ENCODE results near the gene DAB2IP. TPM values are rescaled to one million over a fixed set of nuclear protein-coding genes. Genes with fewer than 3 reads are reported as not detected.

Gene DAB2IP
- total RNA-seq, 1 donor from 2014 or later, result 104 TPM

DNA sequence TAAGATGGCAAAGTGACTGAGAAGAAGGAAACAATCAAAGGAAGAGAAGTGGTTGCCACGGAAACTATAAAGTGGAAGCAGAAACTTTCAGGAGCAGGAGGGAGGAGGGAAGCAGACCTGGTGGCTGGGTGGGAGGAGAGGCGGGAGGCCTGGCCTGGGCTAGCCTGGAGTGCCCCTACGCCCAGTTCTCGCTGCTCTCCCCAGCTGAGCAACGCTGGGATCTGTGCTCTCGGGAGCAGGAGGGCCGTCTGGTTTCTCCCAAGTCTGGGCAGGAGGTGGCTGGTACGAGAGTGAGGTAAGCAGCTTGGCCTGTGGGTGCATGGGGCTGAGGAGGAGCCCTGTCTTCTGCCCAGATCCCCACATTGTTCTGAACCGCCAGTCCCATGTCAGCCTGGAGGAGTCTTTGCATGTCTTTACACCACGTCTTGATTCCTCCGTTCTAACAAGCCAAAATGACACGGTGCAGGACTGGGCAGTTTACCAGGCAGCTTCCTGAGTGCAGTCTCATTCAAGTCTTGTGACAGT, 15.0 kb upstream of the DAB2IP start:
- Mint-ChIP-seq H3K4me3 (ENCODE audit: unreplicated experiment) (no peak overlapping the region), H3K27me3 (ENCODE audit: unreplicated experiment) (peaks cover 10% of the 10 kb centered on the region), H3K4me1 (ENCODE audit: unreplicated experiment) (peaks cover 22% of the 10 kb centered on the region), H3K36me3 (ENCODE audit: low read depth, unreplicated experiment) (no peaks in the 10 kb centered on the region), H3K27ac (ENCODE audit: unreplicated experiment) (peak overlapping the region; percentile 85), H3K9me3 (ENCODE audit: unreplicated experiment) (no peaks in the 10 kb centered on the region)
- TF ChIP-seq, protein P1, sequence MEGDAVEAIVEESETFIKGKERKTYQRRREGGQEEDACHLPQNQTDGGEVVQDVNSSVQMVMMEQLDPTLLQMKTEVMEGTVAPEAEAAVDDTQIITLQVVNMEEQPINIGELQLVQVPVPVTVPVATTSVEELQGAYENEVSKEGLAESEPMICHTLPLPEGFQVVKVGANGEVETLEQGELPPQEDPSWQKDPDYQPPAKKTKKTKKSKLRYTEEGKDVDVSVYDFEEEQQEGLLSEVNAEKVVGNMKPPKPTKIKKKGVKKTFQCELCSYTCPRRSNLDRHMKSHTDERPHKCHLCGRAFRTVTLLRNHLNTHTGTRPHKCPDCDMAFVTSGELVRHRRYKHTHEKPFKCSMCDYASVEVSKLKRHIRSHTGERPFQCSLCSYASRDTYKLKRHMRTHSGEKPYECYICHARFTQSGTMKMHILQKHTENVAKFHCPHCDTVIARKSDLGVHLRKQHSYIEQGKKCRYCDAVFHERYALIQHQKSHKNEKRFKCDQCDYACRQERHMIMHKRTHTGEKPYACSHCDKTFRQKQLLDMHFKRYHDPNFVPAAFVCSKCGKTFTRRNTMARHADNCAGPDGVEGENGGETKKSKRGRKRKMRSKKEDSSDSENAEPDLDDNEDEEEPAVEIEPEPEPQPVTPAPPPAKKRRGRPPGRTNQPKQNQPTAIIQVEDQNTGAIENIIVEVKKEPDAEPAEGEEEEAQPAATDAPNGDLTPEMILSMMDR (IDR thresholded peaks at IDR 0.05; ENCODE audit: unreplicated experiment), result no peak
- peak; percentile 53 for DNase-seq (ENCODE audit: low spot score)

DNA sequence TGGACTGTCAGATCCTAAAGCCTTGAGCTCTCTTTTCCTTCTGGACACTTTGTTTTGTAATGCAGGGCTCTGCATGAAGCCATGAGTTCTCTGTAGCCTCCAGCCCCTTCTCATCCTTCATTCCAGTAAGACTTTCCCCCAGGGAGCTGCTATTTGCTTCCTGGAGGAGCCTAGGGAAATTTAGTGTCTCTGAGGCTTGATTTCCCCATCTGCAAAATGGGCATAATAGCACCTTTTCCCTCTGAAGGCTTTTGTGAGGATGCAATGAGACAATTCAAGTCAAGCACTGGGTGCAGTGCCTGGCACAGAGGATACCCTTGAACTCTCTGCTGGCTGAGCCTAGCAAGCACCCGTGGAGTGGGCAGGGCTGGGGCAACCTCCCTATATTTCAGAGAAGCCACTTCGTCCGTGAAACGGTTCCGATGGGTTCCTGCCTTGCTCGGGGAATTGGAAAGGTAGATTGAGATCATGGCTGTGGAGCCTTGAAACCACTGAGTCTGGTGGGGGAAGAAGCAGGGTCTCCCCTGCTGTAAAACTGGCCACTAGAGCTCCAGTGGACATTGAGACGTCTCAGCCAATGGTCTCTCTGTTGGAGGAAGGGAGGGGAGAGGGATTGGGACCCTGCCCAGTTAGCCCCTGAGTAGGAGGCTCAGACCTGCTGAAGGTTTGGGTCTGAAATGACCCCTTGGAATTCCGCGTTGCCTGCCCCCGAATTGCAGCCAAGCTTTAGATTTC, 14.3 kb upstream of the DAB2IP start:
- no peak for DNase-seq (ENCODE audit: low spot score)
- peaks cover 3% of the 10 kb centered on the region for H3K36me3 Mint-ChIP-seq (ENCODE audit: low read depth, unreplicated experiment)
- peaks cover 24% of the 10 kb centered on the region for H3K4me1 Mint-ChIP-seq (ENCODE audit: unreplicated experiment)
- peak overlapping the region; percentile 85 for H3K27ac Mint-ChIP-seq (ENCODE audit: unreplicated experiment)
- no peaks in the 10 kb centered on the region for H3K9me3 Mint-ChIP-seq (ENCODE audit: unreplicated experiment)
- TF ChIP-seq, protein P1 (IDR thresholded peaks at IDR 0.05; ENCODE audit: unreplicated experiment), result no peak
- peaks cover 14% of the 10 kb centered on the region for H3K27me3 Mint-ChIP-seq (ENCODE audit: unreplicated experiment)
- H3K4me3 Mint-ChIP-seq (ENCODE audit: unreplicated experiment), result no peak overlapping the region

DNA sequence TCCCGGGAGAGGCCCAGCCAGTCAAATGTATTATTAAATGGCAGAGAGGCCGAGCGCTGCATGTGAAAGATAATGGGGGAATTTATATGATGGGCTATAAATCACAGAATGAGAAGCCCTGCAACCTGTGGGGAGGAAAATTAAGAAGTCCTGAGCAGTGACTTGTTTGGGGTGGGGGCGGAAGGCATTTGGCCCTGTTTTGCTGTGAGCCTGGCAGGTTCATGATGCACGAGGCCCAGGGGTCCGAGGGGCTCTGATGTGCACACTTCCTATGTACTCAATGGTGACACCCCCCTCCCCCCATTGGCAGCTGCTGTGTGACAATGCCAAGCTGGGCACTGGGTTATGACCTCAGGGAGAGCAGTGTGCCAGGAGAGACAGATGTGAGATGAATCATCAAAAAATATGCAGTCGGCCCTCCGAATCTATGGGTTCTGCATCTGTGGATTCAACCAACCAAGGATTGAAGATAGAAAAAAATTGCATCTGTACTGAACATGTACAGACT, 13.7 kb upstream of the DAB2IP start:
- no peak overlapping the region for H3K27ac Mint-ChIP-seq (ENCODE audit: unreplicated experiment)
- no peak for DNase-seq (ENCODE audit: low spot score)
- no peak overlapping the region for H3K4me3 Mint-ChIP-seq (ENCODE audit: unreplicated experiment)
- peaks cover 27% of the 10 kb centered on the region for H3K4me1 Mint-ChIP-seq (ENCODE audit: unreplicated experiment)
- TF ChIP-seq, protein P1 (IDR thresholded peaks at IDR 0.05; ENCODE audit: unreplicated experiment), result no peak
- H3K36me3 Mint-ChIP-seq (ENCODE audit: low read depth, unreplicated experiment), result peaks cover 3% of the 10 kb centered on the region
- H3K9me3 Mint-ChIP-seq (ENCODE audit: unreplicated experiment), result no peaks in the 10 kb centered on the region
- peaks cover 16% of the 10 kb centered on the region for H3K27me3 Mint-ChIP-seq (ENCODE audit: unreplicated experiment)

DNA sequence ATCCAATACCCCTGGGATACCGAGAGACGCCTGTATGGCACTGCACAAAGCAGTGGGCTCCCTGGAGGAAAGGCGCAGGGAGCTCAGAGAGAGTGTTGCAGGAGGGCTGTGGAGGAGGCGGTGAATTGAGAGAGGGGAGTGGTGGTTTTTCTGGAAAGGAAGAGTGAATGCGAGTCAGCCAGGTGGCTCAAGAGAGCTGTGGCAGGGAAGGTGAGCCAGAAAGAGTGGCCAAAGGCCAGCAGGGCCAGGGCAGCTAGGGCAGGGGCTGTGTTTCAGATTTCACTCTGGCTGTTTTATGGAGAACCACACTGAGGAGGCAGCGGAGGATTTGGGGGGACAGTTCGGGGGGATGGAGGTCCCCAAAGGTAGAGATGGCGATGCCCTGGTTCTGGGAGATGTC, 13.0 kb upstream of the DAB2IP start:
- peaks cover 16% of the 10 kb centered on the region for H3K27me3 Mint-ChIP-seq (ENCODE audit: unreplicated experiment)
- no peaks in the 10 kb centered on the region for H3K9me3 Mint-ChIP-seq (ENCODE audit: unreplicated experiment)
- no peak overlapping the region for H3K4me3 Mint-ChIP-seq (ENCODE audit: unreplicated experiment)
- no peak overlapping the region for H3K27ac Mint-ChIP-seq (ENCODE audit: unreplicated experiment)
- peaks cover 3% of the 10 kb centered on the region for H3K36me3 Mint-ChIP-seq (ENCODE audit: low read depth, unreplicated experiment)
- DNase-seq (ENCODE audit: low spot score), result no peak
- H3K4me1 Mint-ChIP-seq (ENCODE audit: unreplicated experiment), result peaks cover 32% of the 10 kb centered on the region
- TF ChIP-seq, protein P1 (IDR thresholded peaks at IDR 0.05; ENCODE audit: unreplicated experiment), result no peak

Measured in endothelial cell (in vitro differentiated cells).